Activated CD8-positive, alpha-beta memory T cell treated with anti-CD3 and anti-CD28 coated beads, Interleukin-2, amount 50 U/mL, for 4 hours (primary cell): Measurements from ENCODE around the gene EPHB2.

Source experiments
- DNase-seq: peaks from one replicate; pipeline ENCODE4 v3.0.0-alpha.2; 2020

The EPHB2 gene

GRCh38 chr1:22865736-22866135 lies 155.1 kb downstream of the EPHB2 start:
- no peak for DNase-seq

DNA sequence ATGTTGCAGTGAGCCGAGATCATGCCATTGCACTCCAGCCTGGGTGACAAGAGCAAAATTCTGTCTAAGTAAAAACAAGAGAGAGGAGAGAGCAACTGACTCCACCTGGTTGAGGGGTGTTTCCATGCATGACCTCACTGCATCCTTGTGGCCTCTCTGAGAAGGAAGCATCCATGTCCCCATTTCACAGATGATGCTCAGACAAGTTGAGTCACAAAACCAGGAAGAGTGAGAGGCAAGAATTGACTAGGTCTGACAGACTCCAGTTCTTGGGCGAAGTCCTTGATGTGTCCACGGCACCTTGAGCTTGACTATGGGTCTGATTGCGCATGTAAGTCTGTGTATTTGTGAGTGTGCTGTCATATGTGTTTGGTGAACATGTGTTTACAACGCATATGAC lies 156.2 kb downstream of the EPHB2 start:
- no peak for DNase-seq

- no peak for DNase-seq
Observed at GRCh38 chr1:22868331-22868730, 157.7 kb downstream of the EPHB2 start.

DNA sequence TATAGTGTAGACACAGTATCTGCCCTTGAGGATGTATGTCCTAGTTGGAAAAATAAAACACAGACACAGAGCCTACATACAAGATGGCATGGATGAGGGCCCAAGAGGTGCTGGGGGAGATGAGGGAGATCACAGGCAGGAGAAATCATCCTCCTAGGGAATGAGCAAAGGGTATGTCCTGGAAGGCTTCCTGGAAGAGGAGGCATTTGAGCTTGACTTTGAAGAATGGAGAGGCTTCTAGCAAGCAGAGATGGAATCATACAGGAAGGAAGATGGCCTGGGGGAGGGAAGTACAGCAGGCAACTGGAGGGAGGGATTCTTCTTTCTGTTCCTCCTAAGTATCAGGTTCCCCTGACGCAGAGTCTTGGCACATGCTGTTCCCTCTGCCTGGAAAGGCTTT lies 158.7 kb downstream of the EPHB2 start:
- DNase-seq, result no peak

GRCh38 chr1:22870201-22870871 lies 159.7 kb downstream of the EPHB2 start:
- no peak for DNase-seq

- DNase-seq, result no peak
Observed at GRCh38 chr1:22872981-22873664, 162.5 kb downstream of the EPHB2 start.

DNA sequence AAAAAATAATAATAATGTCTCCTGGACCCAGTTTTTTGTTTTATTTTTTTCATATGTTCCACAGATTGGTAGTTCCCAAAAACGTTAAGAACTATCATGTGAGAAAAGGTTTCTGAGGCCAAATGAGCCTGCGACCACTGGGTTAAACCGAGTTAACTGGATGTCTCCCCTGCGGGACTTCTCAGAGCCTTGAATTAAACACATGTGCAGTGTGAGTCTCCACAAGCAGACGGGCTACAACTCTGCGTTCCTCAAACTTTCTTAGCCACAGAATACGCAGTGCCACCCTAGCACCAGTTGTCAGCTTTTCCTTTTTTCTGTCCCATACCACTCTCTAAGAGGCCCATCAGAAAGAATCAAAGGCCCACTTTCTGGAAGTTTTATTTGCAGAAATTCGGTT lies 164.1 kb downstream of the EPHB2 start:
- no peak for DNase-seq

- no peak for DNase-seq
Observed at GRCh38 chr1:22875241-22875640, 164.6 kb downstream of the EPHB2 start.

GRCh38 chr1:22875841-22876240 lies 165.2 kb downstream of the EPHB2 start:
- no peak for DNase-seq

DNA sequence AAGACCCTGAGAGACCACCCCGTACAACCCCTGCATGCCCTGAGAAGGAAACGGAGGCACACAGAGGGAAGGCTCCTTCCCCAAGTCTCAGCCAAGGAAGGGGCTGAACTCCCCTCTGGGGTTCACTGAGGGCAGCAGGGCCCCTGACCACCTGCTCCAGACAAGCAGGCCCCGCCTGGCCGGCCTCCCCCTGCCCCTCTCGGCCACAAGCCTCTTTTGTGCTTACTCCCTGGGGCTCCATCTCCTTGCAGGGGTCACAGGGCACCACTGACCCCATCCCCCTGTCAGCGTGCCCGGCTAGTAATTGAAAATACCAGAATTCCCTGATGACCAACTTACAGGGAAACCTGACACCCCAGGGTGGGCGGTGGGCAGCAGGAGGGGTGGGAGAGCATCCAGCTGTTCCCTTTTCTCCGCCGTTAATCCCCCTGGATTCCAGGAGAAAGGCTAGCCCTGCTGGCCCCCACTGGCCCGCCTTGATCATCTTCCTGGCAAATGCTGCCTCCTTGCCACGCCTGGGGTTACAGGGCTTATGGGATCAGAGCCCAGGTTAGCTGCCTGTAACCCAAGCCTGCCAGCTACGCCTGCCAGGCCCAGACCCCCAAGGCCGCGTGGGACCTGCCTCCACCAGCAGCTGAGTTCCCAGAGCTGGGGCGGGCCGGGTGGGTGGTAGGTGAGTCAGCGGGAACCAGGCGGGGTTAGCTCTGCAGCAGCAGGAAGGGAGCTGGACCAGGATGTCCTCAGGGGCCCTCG lies 165.9 kb downstream of the EPHB2 start:
- no peak for DNase-seq

DNA sequence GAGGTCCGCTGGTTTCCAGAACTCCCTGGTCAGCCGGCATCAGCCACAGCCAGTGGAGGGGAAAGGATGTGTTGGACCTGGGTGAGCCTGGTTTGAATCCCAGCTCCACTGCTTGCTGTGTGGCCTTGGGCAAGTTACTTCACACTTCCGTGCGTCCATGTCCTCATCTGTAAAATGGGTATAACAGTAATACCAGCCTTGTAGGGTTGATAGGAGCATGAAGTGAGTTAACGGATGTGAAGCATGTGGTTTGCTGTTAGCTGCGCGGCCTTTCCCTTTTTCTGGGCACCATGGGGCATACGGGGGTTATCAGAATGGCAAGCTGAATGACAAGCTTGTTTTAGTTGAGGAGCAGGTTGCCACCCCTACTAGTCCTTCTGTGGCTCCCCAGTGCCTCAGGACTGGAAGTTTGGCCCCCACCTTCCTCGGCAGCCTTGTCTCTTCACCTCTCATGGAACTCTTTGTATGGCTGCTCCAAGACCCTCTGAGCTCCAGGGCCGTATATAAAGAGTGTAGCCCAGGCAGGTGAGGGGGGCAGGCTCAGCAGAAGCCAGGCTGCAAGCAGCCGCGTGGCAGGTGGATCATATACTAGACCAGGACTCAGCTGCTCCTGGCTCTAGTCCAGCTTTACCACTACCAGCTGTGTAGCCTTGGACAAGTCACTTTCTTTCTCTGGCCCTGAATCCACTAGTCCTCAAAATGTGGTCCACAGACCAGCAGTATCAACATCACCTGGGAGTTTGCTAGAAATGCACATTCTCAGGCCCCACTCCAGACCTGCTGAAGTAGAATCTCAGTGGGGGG lies 166.7 kb downstream of the EPHB2 start:
- no peak for DNase-seq

DNA sequence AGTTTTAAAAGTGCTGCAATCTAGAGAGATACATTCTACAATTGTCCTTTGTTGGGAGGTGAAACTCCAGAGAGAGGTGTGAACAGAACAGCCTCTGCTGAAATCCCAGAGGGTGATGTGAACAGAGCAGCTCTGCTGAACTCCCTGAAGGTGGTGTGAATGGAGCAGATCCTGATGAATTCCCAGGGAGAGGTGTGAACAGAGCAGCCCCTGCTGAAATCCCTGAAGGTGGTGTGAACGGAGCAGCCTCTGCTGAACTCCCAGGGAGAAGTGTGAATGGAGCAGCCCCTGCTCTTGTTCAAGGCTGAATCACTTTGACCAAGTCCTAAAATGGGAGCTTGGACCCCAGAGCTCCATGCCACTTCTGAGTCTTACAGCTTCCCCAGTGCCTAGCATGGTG lies 167.3 kb downstream of the EPHB2 start:
- DNase-seq, result no peak

GRCh38 chr1:22878626-22879025 lies 168.0 kb downstream of the EPHB2 start:
- DNase-seq, result no peak

DNA sequence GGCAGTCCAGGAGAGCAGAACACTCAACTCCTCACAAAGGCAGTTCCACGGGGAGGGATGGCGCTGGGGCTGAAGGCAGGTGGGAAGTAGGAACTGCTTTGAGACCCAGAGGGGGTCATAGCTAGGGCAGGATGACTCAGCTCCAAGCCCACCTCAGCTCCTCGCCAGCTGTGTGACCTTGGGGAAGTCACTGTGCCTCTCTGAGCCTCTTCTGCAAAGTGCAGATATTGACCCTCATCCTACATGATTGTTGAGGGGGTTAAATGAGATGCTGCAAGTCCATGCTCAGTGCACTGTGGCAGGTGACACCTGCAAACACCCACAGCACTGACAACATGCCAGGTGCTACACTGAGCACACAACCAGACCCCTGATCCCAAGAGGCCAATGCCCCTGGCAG lies 168.8 kb downstream of the EPHB2 start:
- DNase-seq, result no peak

DNA sequence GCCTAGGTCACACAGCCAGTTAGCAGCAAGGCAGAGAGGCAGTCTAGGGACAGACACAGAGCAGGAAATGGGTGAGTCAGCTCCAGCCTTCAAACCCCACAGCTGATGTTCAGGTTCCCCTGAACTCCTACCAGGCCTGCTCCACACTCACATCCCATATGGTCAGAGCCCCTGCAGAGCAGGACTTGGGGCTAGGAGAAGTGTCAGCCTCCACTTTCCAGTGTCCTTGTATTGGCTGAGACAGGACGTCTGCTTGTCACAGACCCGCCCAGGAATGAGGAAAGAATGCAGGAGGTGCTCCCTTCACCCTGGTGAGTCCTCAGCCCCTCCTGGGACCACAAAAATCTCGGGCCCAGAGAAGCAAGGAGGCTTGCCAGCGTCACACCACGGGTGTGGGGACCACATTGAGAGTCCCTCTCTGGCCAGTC lies 169.5 kb downstream of the EPHB2 start:
- no peak for DNase-seq

DNA sequence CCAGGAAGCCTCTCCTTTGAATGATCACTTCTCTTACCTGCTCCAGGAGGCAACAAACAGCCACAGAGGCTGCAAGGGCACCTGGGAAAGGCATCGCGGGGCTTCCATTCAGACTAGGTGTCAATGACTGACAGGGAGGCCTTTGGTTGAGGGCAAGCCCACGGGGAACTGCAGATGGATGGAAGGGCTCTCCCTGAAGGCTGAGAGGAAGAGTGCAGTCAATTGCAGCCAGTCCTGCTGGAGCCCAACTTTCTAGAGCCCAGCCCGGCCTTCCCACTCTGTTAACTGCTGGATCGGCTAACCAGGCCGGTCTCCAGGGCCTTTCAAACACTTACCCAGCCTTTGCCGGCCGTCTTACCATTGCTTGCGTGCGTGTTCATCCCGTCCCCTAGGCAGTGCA lies 172.8 kb downstream of the EPHB2 start:
- DNase-seq, result no peak

GRCh38 chr1:22884806-22885530 lies 174.3 kb downstream of the EPHB2 start:
- no peak for DNase-seq

DNA sequence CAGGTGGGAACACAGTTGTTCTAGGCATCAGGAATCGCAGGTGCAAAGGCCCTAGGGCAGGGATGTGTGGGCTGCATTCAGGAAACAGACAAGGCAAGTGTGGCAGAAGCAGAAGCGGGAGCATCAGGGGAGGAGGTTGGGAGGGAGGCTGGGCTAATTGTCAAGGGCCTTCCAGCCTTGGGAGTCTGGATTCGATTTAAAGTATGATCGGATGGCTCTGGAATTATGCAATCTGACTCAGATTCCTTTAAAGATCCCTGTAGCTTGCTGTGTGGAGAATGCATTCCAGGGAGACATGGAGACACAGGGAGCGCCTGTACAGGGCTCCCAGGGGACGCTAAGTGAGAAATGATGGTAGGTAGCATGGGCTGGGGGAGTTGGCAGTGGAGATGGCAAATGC lies 175.6 kb downstream of the EPHB2 start:
- no peak for DNase-seq

GRCh38 chr1:22887491-22887890 lies 176.9 kb downstream of the EPHB2 start:
- no peak for DNase-seq

DNA sequence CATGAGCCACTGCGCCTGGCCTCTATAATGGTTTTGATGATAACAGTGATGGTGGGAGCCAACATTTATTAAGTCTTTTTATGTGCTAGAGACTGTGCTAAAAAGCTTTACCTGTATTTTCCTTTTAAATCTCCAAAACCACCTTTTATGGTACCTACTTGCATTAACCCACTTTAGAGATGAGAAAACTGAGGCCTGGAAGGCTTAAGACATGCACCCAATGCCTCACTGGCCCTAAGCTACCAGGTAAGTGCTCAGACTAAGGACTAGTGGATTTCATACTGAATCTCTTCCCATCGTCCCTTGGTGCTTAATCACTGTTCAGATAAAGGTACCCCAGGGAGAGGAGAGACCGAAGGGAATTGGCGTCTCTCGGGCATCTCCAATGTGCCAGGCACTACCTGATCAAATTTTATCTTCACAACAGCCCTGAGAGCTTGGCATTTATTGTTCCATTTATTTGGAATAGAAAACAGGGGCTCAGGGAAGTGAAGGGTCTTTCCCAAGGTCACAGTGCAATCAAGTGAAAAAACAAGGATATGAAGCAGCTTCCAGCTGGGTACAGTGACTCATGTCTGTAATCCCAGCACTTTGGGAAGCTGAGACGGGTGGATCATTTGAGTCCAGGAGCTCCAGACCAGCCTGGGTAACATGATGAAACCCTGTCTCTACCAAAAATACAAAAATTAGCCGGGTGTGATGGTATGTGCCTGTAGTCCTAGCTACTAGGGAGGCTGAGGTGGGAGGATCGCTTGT lies 177.9 kb downstream of the EPHB2 start:
- DNase-seq, result no peak

DNA sequence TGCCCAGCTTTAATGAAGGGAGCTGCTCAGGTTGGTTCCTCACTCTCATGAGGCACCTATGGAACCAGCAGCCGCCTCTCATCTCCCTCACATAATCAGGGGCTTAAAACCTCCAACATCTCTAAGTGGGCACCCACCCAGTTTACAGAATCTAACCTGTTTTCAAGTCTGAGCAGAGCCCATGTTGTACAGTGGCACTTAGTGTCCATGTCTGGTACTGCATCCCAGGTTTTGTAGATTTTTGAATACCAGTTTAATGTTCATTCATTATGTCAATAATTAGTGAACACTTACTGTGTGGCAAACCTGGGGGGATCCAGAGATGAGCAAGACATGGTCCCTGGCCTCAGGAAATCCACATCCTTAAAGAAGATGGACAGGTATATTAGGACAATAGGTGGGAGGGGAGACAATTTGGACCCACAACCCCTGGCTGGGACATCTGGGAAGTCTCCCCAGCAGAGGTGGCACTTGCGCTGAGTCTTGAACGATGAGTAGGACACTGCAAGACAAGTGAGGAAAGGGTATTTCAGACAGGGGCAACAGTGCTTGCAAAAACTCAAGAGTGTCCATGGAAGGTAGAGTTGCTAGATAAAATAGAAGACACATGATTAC lies 178.7 kb downstream of the EPHB2 start:
- no peak for DNase-seq
